Measurements from ENCODE around the gene PPIL3. TPM values are rescaled to one million over a fixed set of nuclear protein-coding genes. Genes with fewer than 3 reads are reported as not detected.
A peak's percentile ranks its signal among the peaks of the same experiment; 100 is the strongest.

The PPIL3 gene
- polyA plus RNA-seq, 3 donors: 12.3 to 34.6 (median 20.4) TPM

DNA sequence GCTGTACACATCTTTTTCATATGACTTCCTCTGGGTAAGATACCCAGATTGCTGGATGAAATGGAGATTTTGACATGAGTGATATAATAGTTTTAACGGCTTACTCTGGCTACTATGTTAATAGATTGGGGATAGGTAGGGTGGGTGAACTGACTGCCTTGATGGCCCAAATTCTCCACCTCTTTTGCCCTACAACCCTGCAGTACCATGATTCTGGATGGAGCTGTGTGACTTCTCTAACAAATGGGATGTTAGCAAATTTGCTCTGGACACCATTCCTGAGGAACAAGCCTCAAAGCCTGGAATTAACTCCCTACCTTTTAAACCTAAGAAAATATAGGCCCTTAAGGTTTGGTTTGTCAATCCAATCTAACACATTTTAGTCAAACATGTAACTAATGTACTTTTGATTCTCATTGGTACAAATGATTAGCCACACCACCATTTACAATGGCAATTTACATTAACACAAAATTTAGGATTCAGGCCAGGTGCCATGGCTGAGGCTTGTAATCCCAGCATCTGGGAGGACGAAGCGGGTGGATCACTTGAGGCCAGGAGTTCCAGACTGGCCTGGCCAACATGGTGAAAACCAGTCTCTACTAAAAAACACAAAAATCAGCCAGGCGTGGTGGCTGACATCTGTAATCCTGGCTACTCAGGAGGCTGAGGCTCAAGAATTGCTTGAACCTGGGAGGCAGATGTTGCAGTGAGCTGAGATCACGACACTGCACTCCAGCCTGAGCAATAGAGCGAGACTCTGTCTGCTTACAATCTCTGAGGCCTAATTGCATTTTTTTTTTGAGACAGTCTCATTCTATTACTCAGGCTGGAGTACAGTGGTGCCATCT, 37.3 kb downstream of the PPIL3 start:
- Histone ChIP-seq H3K4me1 (ENCODE audit: control insufficient read depth in 1 of 2, insufficient read depth in 2 of 2, low read length in 2 of 2) (no peaks in the 10 kb centered on the region), H3K9me3 (replicated peaks in 1 of 2; ENCODE audit: control insufficient read depth in 1 of 2, insufficient read depth in 1 of 2, low read length in 2 of 2) (no peaks in the 10 kb centered on the region), H3K36me3 (replicated peaks in 1 of 2; ENCODE audit: control insufficient read depth in 1 of 2, insufficient read depth in 2 of 2, low read length in 2 of 2) (peaks cover 56 to 59% of the 10 kb centered on the region in 2 donors), H3K9ac (ENCODE audit: insufficient read depth, low read length, poor library complexity, severe bottlenecking) (no peak overlapping the region), H4K20me1 (ENCODE audit: insufficient read depth, low read length) (peaks cover 62% of the 10 kb centered on the region), H3K4me2 (replicated peaks; ENCODE audit: extremely low read depth, low read length, poor library complexity, severe bottlenecking) (no peak overlapping the region), H3K27me3 (ENCODE audit: control insufficient read depth in 2 of 2, insufficient read depth in 2 of 2, low read length in 2 of 2) (no peaks in the 10 kb centered on the region), H3K27ac (ENCODE audit: low read depth in 1 of 2, low read length in 2 of 2) (no peak overlapping the region), H3K79me2 (ENCODE audit: insufficient read depth, low read length) (peaks cover 25% of the 10 kb centered on the region), H3K4me3 (replicated peaks in 1 of 3; ENCODE audit: low read depth in 2 of 3, low read length in 3 of 3) (no peak overlapping the region), H2AFZ (ENCODE audit: insufficient read depth, low read depth, low read length, poor library complexity, severe bottlenecking) (no peak overlapping the region)
- Mint-ChIP-seq H3K36me3 (peaks cover 48 to 55% of the 10 kb centered on the region in 2 donors), H3K27ac (peak overlapping the region in 5 of 7 donors; percentile 12 to 75 (median 49)), H3K27me3 (ENCODE audit: low read depth in 3 of 3) (peaks cover 0 to 1% (median 0%) of the 10 kb centered on the region in 3 donors), H3K4me3 (no peak overlapping the region), H3K4me1 (peaks cover 2% of the 10 kb centered on the region), H3K9me3 (peaks cover 0 to 2% (median 0%) of the 10 kb centered on the region in 7 donors)
- intact Hi-C loops (cut with micrococcal nuclease): loop anchor here in 1 of 2 donors (5.0 kb wide), 1 partner anchor 34 kb away; no protein-coding TSS in a partner anchor
- TF ChIP-seq, protein P1, sequence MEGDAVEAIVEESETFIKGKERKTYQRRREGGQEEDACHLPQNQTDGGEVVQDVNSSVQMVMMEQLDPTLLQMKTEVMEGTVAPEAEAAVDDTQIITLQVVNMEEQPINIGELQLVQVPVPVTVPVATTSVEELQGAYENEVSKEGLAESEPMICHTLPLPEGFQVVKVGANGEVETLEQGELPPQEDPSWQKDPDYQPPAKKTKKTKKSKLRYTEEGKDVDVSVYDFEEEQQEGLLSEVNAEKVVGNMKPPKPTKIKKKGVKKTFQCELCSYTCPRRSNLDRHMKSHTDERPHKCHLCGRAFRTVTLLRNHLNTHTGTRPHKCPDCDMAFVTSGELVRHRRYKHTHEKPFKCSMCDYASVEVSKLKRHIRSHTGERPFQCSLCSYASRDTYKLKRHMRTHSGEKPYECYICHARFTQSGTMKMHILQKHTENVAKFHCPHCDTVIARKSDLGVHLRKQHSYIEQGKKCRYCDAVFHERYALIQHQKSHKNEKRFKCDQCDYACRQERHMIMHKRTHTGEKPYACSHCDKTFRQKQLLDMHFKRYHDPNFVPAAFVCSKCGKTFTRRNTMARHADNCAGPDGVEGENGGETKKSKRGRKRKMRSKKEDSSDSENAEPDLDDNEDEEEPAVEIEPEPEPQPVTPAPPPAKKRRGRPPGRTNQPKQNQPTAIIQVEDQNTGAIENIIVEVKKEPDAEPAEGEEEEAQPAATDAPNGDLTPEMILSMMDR (IDR thresholded peaks at IDR 0.05): no peak
- 100% methylated on average over 2 of the region's 6 CpGs for WGBS (ENCODE audit: insufficient coverage)
- no peak for DNase-seq

DNA sequence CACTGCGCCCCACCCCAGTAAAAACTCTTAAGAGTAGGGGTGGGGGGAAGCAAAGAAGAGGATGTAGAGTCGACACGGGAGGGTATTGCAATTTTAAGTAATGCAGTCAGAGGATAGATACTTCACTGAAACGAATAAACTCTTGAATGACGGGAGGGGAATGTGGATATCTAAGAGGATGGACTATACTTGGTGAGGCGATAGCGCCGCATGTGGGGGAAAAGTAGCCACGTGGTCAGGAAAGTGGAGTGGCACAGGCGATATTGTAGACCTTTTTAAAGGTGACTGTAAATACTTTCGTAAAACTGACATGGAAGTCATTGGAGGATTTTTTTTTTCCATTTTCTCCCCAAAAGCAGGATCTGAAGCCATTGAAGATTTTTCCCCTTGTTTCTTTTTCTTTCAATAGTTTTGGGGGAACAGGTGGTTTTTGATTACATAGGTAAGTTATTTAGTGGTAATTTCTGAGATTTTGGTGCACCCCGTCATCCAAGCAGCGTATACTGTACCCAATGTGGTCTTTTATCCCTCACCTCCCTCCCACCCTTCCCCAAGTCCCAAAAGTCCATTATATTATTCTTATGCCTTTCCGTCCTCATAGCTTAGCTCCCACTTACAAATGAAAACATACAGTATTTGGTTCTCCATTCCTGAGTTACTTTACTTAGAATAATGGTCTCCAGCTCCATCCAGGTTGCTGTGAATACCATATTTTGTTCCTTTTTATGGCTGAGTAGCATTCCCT, 38.2 kb downstream of the PPIL3 start:
- no peak overlapping the region for H3K9ac ChIP-seq (ENCODE audit: insufficient read depth, low read length, poor library complexity, severe bottlenecking)
- H3K4me3 ChIP-seq (replicated peaks in 1 of 3; ENCODE audit: low read depth in 2 of 3, low read length in 3 of 3): no peak overlapping the region
- Mint-ChIP-seq H3K27me3 (ENCODE audit: low read depth in 3 of 3) (peaks cover 0 to 2% (median 1%) of the 10 kb centered on the region in 3 donors), H3K36me3 (peaks cover 43 to 47% of the 10 kb centered on the region in 2 donors), H3K9me3 (peaks cover 0 to 2% (median 0%) of the 10 kb centered on the region in 7 donors), H3K27ac (peak overlapping the region in 5 of 7 donors; percentile 27 to 86 (median 65)), H3K4me3 (no peak overlapping the region), H3K4me1 (peaks cover 2% of the 10 kb centered on the region)
- no peak for DNase-seq
- peaks cover 46 to 49% of the 10 kb centered on the region in 2 donors for H3K36me3 ChIP-seq (replicated peaks in 1 of 2; ENCODE audit: control insufficient read depth in 1 of 2, insufficient read depth in 2 of 2, low read length in 2 of 2)
- H4K20me1 ChIP-seq (ENCODE audit: insufficient read depth, low read length): peaks cover 53% of the 10 kb centered on the region
- H3K27me3 ChIP-seq (ENCODE audit: control insufficient read depth in 2 of 2, insufficient read depth in 2 of 2, low read length in 2 of 2): no peaks in the 10 kb centered on the region
- H3K4me2 ChIP-seq (replicated peaks; ENCODE audit: extremely low read depth, low read length, poor library complexity, severe bottlenecking): no peak overlapping the region
- TF ChIP-seq, protein P1 (IDR thresholded peaks at IDR 0.05): no peak
- H3K79me2 ChIP-seq (ENCODE audit: insufficient read depth, low read length): peaks cover 18% of the 10 kb centered on the region
- no peaks in the 10 kb centered on the region for H3K9me3 ChIP-seq (replicated peaks in 1 of 2; ENCODE audit: control insufficient read depth in 1 of 2, insufficient read depth in 1 of 2, low read length in 2 of 2)
- no peak overlapping the region for H3K27ac ChIP-seq (ENCODE audit: low read depth in 1 of 2, low read length in 2 of 2)
- intact Hi-C loops (cut with micrococcal nuclease): loop anchor here in 1 of 2 donors (5.0 kb wide), 1 partner anchor 33 kb away; no protein-coding TSS in a partner anchor
- WGBS (ENCODE audit: insufficient coverage): 77% methylated on average over 4 of the region's 14 CpGs
- H3K4me1 ChIP-seq (ENCODE audit: control insufficient read depth in 1 of 2, insufficient read depth in 2 of 2, low read length in 2 of 2): no peaks in the 10 kb centered on the region
- H2AFZ ChIP-seq (ENCODE audit: insufficient read depth, low read depth, low read length, poor library complexity, severe bottlenecking): no peak overlapping the region
